PC-9 (cell line): ENCODE results near the gene CENPA. TPM values are rescaled to one million over a fixed set of nuclear protein-coding genes. Genes with fewer than 3 reads are reported as not detected.
"Not testable (repeated sequence)": the region's sequence is repeated elsewhere in the genome, so short reads cannot be mapped to it uniquely, and the experiment has no call there.

Experiments
- BruUV-seq: library from RNA; stranded (reverse); fragments of 400-500 nt; replicated peaks from 2 replicates; lab custom pipeline; 2021; lab: Mats Ljungman, UMichigan
- CTCF ChIA-PET: fragments of 300-600 bp; sonication (Branson Sonifier 250); formaldehyde crosslinking; loops from one replicate; lab custom pipeline; 2022; ENCODE audit warnings: antibody characterized with exemption; lab: Charles Lee
- POLR2A ChIA-PET: fragments of 300-600 bp; sonication (Branson Sonifier 250); formaldehyde crosslinking; loops from one replicate; lab custom pipeline; 2022; ENCODE audit warnings: antibody characterized with exemption; ENCODE audit not compliant: unreplicated experiment; lab: Charles Lee
- DNase-seq, 2 experiments: peaks; one replicate each; pipeline versions ENCODE4 v3.0.0 to v3.0.0-alpha.2; 2015 to 2022; ENCODE audit warnings: mixed read lengths in 1 of 2
- H2AFZ ChIP-seq: fragments of 200-600 bp; sonication (generic); 2 replicates; pipeline ENCODE4 v1.8.1; 2017; ENCODE audit warnings: antibody characterized with exemption
- H3F3A ChIP-seq: fragments of 200-600 bp; sonication (generic); 2 replicates; pipeline ENCODE4 v1.8.1; 2017; ENCODE audit warnings: antibody characterized with exemption, mild to moderate bottlenecking, low read depth; ENCODE audit not compliant: insufficient read depth
- H3K27ac ChIP-seq: fragments of 200-600 bp; sonication (generic); 2 replicates; pipeline ENCODE4 v1.6.1; 2016; ENCODE audit warnings: mixed run types
- H3K27me3 ChIP-seq: fragments of 200-600 bp; sonication (generic); 2 replicates; pipeline ENCODE4 v1.6.1; 2016; ENCODE audit warnings: low read depth, mixed run types; ENCODE audit not compliant: insufficient read depth
- H3K36me3 ChIP-seq: fragments of 200-600 bp; sonication (generic); 2 replicates; pipeline ENCODE4 v1.6.1; 2016; ENCODE audit warnings: low read depth, mixed run types
- H3K4me1 ChIP-seq: fragments of 200-600 bp; sonication (generic); replicated peaks from 2 replicates; pipeline ENCODE4 v1.6.1; 2016; ENCODE audit warnings: mixed run types; ENCODE audit not compliant: insufficient read depth
- H3K4me2 ChIP-seq: fragments of 200-600 bp; sonication (generic); 2 replicates; pipeline ENCODE4 v1.6.1; 2017; ENCODE audit warnings: mixed run types
- H3K4me3 ChIP-seq: fragments of 200-600 bp; sonication (generic); 2 replicates; pipeline ENCODE4 v1.6.1; 2016; ENCODE audit warnings: mixed run types
- H3K79me2 ChIP-seq: fragments of 200-600 bp; sonication (generic); 2 replicates; pipeline ENCODE4 v1.6.1; 2017; ENCODE audit warnings: low read depth, mixed run types
- H3K9me2 ChIP-seq: fragments of 200-600 bp; sonication (generic); 2 replicates; pipeline ENCODE4 v1.8.1; 2017; ENCODE audit warnings: mild to moderate bottlenecking; ENCODE audit not compliant: insufficient read depth
- H3K9me3 ChIP-seq: fragments of 200-600 bp; sonication (generic); 2 replicates; pipeline ENCODE4 v1.8.1; 2016; ENCODE audit warnings: low read depth; ENCODE audit not compliant: insufficient read depth
- H4K20me1 ChIP-seq: fragments of 200-600 bp; sonication (generic); 2 replicates; pipeline ENCODE4 v1.8.1; 2017; ENCODE audit not compliant: insufficient read depth
- CTCF ChIP-seq: fragments of 200-600 bp; sonication (generic); conservative IDR thresholded peaks from 2 replicates; pipeline ENCODE4 v1.6.1; 2017; ENCODE audit warnings: mixed run types, antibody characterized with exemption, mild to moderate bottlenecking, moderate library complexity
- EZH2 ChIP-seq: fragments of 200-600 bp; sonication (generic); IDR thresholded peaks from 2 replicates; pipeline ENCODE4 v1.8.0; 2017; ENCODE audit warnings: antibody characterized with exemption, low read depth
- intact Hi-C: fragments of 100-400 bp; cut with micrococcal nuclease; formaldehyde crosslinking; loops from one replicate; pipeline ENCODE4 v1.10.0; 2022; ENCODE audit not compliant: unreplicated experiment
- total RNA-seq: library from RNA; stranded (reverse); gene quantifications from 2 replicates; pipeline ENCODE4 v1.2.3, GENCODE V29; 2021

CENPA gene
- total RNA-seq, 1 experiment from 2014 or later: 48.8 TPM

GRCh38 chr2:26793518-26793917, 7.7 kb downstream of the CENPA start:
- Histone ChIP-seq H3K9me2 (no peaks in the 10 kb centered on the region), H3K4me3 (no peak overlapping the region), H3K79me2 (peaks cover 31% of the 10 kb centered on the region), H2AFZ (no peak overlapping the region), H3K4me2 (no peak overlapping the region), H3K9me3 (no peaks in the 10 kb centered on the region), H3K27ac (no peak overlapping the region), H3F3A (peaks cover 6% of the 10 kb centered on the region), H4K20me1 (no peaks in the 10 kb centered on the region), H3K27me3 (no peaks in the 10 kb centered on the region), H3K36me3 (peaks cover 44% of the 10 kb centered on the region), H3K4me1 (no peaks in the 10 kb centered on the region)
- no peak for DNase-seq
- ChIA-PET POLR2A (no interaction called here), CTCF (no interaction called here)
- intact Hi-C loops: no loop called here
- BruUV-seq: no TSS peak
- TF ChIP-seq EZH2 (no peak), CTCF (no peak)

GRCh38 chr2:26795135-26795534, 9.3 kb downstream of the CENPA start:
- H3K9me3 ChIP-seq, H3K27ac ChIP-seq, POLR2A ChIA-PET, H4K20me1 ChIP-seq, H3K27me3 ChIP-seq, H2AFZ ChIP-seq, H3K9me2 ChIP-seq, DNase-seq, BruUV-seq, H3K4me2 ChIP-seq, H3K4me3 ChIP-seq, CTCF ChIA-PET, H3K4me1 ChIP-seq, intact Hi-C loops: not testable (repeated sequence)
- Histone ChIP-seq H3K36me3 (peaks cover 44% of the 10 kb centered on the region), H3K79me2 (peaks cover 15% of the 10 kb centered on the region), H3F3A (peaks cover 19% of the 10 kb centered on the region)

GRCh38 chr2:26801328-26801727, 15.5 kb downstream of the CENPA start:
- H3K9me3 ChIP-seq: no peaks in the 10 kb centered on the region; the same call in 1 of the 2 replicates
- no peaks in the 10 kb centered on the region for H3K79me2 ChIP-seq
- no TSS peak for BruUV-seq
- H3K4me3 ChIP-seq: no peak overlapping the region
- H3K27me3 ChIP-seq: no peaks in the 10 kb centered on the region
- intact Hi-C loops: no loop called here
- no peak for TF ChIP-seq EZH2
- no peak for TF ChIP-seq CTCF
- no peak overlapping the region for H2AFZ ChIP-seq
- peaks cover 16% of the 10 kb centered on the region; the same call in 1 of the 2 replicates for H3K36me3 ChIP-seq
- peaks cover 11% of the 10 kb centered on the region; the same call in 1 of the 2 replicates for H3K4me1 ChIP-seq
- DNase-seq: no peak
- no peaks in the 10 kb centered on the region for H4K20me1 ChIP-seq
- POLR2A ChIA-PET: no interaction called here
- peaks cover 48% of the 10 kb centered on the region for H3F3A ChIP-seq
- H3K4me2 ChIP-seq: no peak overlapping the region
- no peaks in the 10 kb centered on the region for H3K9me2 ChIP-seq
- H3K27ac ChIP-seq: no peak overlapping the region
- CTCF ChIA-PET: no interaction called here

- H2AFZ ChIP-seq: no peak overlapping the region
- no peak overlapping the region for H3K4me2 ChIP-seq
- H3K9me3 ChIP-seq: no peaks in the 10 kb centered on the region; the same call in 1 of the 2 replicates
- peaks cover 11% of the 10 kb centered on the region; the same call in 1 of the 2 replicates for H3K4me1 ChIP-seq
- no peak overlapping the region for H3K27ac ChIP-seq
- H3K9me2 ChIP-seq: no peaks in the 10 kb centered on the region
- no peaks in the 10 kb centered on the region for H3K27me3 ChIP-seq
- H3K4me3 ChIP-seq: no peak overlapping the region
- no TSS peak for BruUV-seq
- ChIA-PET POLR2A (no interaction called here), CTCF (no interaction called here)
- TF ChIP-seq EZH2 (no peak), CTCF (no peak)
- DNase-seq: no peak
- H3K36me3 ChIP-seq: peaks cover 11% of the 10 kb centered on the region; the same call in 1 of the 2 replicates
- intact Hi-C loops: no loop called here
- H4K20me1 ChIP-seq: no peaks in the 10 kb centered on the region
- H3K79me2 ChIP-seq: no peaks in the 10 kb centered on the region
- peaks cover 50% of the 10 kb centered on the region for H3F3A ChIP-seq
These were observed 15.9 kb downstream of the CENPA start for GRCh38 chr2:26801796-26802195.
